Measurements from ENCODE around the gene ZSCAN5A.

GRCh38 chr19:56252699-56253422 is 61.8 kb downstream of the ZSCAN5A start:
- TF ChIP-seq CTCF (conservative IDR thresholded peaks at IDR 0.05; ENCODE audit: low read length), result peak; percentile 84
- TF ChIP-seq EZH2phosphoT487 (IDR thresholded peaks at IDR 0.05; ENCODE audit: borderline replicate concordance, low read depth, low read length), result no peak

Data from OCI-LY7 (cell line).